ENCODE measurements around the gene ENTPD8. TPM values are rescaled to one million over a fixed set of nuclear protein-coding genes. Genes with fewer than 3 reads are reported as not detected.

The ENTPD8 gene
- total and polyA plus RNA-seq, 7 donors: 0.71 to 65.3 (median 38.4) TPM; not detected in 3

DNA sequence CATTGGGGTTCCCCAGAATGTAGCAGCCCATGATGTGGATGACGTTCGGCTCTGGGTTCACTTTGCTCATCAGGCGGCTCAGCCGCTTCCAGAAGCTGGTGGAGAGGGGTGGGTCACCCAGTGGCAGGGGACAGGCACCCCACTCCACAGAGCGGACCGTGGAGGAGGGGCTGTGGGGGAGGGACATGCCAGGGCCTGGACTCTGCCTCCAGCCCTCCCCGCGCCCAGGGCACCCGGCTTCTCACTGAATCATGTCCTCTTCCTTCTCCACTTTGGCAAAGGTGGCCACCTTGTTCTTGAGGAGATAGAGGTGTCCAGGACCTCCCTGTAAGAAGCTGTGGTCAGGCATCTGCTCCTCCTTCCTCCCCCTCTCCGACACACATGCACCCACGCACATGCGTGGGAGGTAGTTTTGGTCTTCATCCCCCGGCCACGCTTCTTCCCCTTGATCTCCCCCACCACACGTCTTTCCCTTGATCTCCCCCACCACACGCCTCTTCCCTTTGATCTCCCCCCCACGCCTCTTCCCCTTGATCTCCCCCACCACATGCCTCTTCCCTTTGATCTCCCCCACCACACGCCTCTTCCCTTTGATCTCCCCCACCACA lies 8.9 kb upstream of the ENTPD8 start:
- no peak overlapping the region for H3K4me3 ChIP-seq
- no peaks in the 10 kb centered on the region for H3K9me3 ChIP-seq
- peaks cover 0 to 25% (median 22%) of the 10 kb centered on the region in 4 donors for H3K4me1 ChIP-seq
- H3K27me3 ChIP-seq: no peaks in the 10 kb centered on the region
- WGBS, 2 donors: 78 to 89% methylated on average over 18 of the region's 18 CpGs
- H3K36me3 ChIP-seq: peaks cover 0 to 13% (median 9%) of the 10 kb centered on the region in 4 donors
- no peak overlapping the region for H3K27ac ChIP-seq
- intact Hi-C loops (cut with DNase I): loop anchor here (10.0 kb wide), 1 partner anchor 155 kb away; the partner anchor contains the start of gene ARRDC1
- TF ChIP-seq EP300 (IDR thresholded peaks at IDR 0.05) (no peak), POLR2A (IDR thresholded peaks at IDR 0.05) (no peak), POLR2AphosphoS5 (IDR thresholded peaks at IDR 0.05) (no peak)
- TF ChIP-seq, protein P1, sequence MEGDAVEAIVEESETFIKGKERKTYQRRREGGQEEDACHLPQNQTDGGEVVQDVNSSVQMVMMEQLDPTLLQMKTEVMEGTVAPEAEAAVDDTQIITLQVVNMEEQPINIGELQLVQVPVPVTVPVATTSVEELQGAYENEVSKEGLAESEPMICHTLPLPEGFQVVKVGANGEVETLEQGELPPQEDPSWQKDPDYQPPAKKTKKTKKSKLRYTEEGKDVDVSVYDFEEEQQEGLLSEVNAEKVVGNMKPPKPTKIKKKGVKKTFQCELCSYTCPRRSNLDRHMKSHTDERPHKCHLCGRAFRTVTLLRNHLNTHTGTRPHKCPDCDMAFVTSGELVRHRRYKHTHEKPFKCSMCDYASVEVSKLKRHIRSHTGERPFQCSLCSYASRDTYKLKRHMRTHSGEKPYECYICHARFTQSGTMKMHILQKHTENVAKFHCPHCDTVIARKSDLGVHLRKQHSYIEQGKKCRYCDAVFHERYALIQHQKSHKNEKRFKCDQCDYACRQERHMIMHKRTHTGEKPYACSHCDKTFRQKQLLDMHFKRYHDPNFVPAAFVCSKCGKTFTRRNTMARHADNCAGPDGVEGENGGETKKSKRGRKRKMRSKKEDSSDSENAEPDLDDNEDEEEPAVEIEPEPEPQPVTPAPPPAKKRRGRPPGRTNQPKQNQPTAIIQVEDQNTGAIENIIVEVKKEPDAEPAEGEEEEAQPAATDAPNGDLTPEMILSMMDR (IDR thresholded peaks at IDR 0.05): no peak
- no peak for DNase-seq

GRCh38 chr9:137449081-137449844 lies 8.1 kb upstream of the ENTPD8 start:
- Histone ChIP-seq H3K9me3 (no peaks in the 10 kb centered on the region), H3K27me3 (peaks cover 0 to 7% (median 2%) of the 10 kb centered on the region in 3 donors), H3K36me3 (peaks cover 0 to 13% (median 9%) of the 10 kb centered on the region in 4 donors), H3K4me1 (peaks cover 0 to 17% (median 15%) of the 10 kb centered on the region in 4 donors), H3K27ac (no peak overlapping the region), H3K4me3 (no peak overlapping the region)
- DNase-seq: no peak
- 83 to 88% methylated on average over 36 of the region's 36 CpGs for WGBS, 2 donors
- intact Hi-C loops (cut with DNase I): no loop called here
- TF ChIP-seq POLR2AphosphoS5 (IDR thresholded peaks at IDR 0.05): no peak
- TF ChIP-seq POLR2A (IDR thresholded peaks at IDR 0.05): no peak
- TF ChIP-seq, protein P1 (IDR thresholded peaks at IDR 0.05): no peak
- TF ChIP-seq EP300 (IDR thresholded peaks at IDR 0.05): no peak

- 93 to 94% methylated on average over 16 of the region's 16 CpGs for WGBS, 2 donors
- intact Hi-C loops (cut with DNase I): no loop called here
- no peak overlapping the region for H3K4me3 ChIP-seq
- H3K9me3 ChIP-seq: no peaks in the 10 kb centered on the region
- peaks cover 0 to 13% (median 9%) of the 10 kb centered on the region in 4 donors for H3K36me3 ChIP-seq
- TF ChIP-seq POLR2AphosphoS5 (IDR thresholded peaks at IDR 0.05): no peak
- no peak for TF ChIP-seq POLR2A (IDR thresholded peaks at IDR 0.05)
- no peak for TF ChIP-seq EP300 (IDR thresholded peaks at IDR 0.05)
- TF ChIP-seq, protein P1 (IDR thresholded peaks at IDR 0.05): no peak
- no peak for DNase-seq
- peaks cover 0 to 14% (median 12%) of the 10 kb centered on the region in 4 donors for H3K4me1 ChIP-seq
- H3K27me3 ChIP-seq: peaks cover 0 to 13% (median 7%) of the 10 kb centered on the region in 3 donors
- H3K27ac ChIP-seq: no peak overlapping the region
These were observed 7.4 kb upstream of the ENTPD8 start for GRCh38 chr9:137448602-137448962.

DNA sequence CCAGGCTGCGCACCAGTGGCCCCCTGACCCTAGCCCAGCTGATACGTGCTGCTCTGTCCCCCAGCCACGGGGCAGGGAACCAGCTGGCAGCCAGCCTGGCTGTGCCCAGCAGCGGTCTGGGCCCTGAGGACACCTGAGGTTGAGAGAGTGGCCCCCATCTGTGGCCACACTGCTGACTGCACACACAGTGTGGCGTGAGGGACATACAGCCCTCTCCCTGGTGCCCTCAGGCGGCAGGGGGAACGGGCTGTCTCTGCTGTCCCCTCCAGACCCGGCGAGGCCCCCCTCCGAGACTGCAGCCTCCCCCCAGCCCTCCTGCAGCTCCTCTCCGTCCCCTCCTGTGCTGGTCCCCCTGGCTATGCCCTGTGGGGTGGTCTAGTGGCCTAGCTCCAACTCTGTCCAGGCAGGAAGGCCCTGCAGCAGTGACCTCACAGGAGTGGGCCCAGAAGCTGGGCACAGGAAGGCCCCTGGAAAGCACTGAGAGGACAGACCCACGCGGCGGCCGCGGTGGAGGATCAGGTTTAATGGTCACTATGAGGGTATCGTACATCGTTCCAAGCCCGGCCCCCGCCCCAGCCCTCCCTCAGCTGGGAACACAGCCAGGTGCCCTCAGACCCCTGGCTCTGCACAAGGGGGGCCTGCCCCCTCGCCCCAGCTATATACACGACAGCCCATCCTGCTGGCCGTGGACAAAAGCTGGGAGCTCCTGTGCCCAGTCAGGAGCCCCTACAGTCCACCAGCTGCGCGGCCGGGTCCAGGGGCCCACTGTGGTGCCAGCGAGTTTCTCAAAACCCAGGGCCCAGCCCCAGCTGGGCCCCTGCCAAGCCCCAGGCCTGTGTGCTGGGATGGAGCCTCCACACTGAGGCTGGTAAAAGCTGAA lies 6.8 kb upstream of the ENTPD8 start:
- intact Hi-C loops (cut with DNase I): no loop called here
- H3K4me3 ChIP-seq: no peak overlapping the region
- no peak for DNase-seq
- H3K36me3 ChIP-seq: peaks cover 0 to 13% (median 9%) of the 10 kb centered on the region in 4 donors
- H3K4me1 ChIP-seq: peaks cover 0 to 9% (median 7%) of the 10 kb centered on the region in 4 donors
- H3K27me3 ChIP-seq: peaks cover 0 to 20% (median 7%) of the 10 kb centered on the region in 3 donors
- H3K27ac ChIP-seq: no peak overlapping the region
- H3K9me3 ChIP-seq: no peaks in the 10 kb centered on the region
- WGBS, 2 donors: 89 to 90% methylated on average over 27 of the region's 27 CpGs
- TF ChIP-seq EP300 (IDR thresholded peaks at IDR 0.05) (no peak), POLR2A (IDR thresholded peaks at IDR 0.05) (no peak)
- TF ChIP-seq, protein P1 (IDR thresholded peaks at IDR 0.05): no peak

All from sigmoid colon (tissue), 7 donors.